Gastroesophageal sphincter (tissue), 3 donors: ENCODE results near the gene HAUS7.

Source experiments
- CTCF ChIP-seq, 4 experiments: fragments of 200-600 bp in 2 of 4; fragments of 450-650 bp in 2 of 4; sonication (generic) in 1 of 4; IDR thresholded peaks; one replicate each; pipeline ENCODE4 v1.5.1; 2017 to 2019; ENCODE audit warnings: antibody characterized with exemption in 4 of 4, mild to moderate bottlenecking in 2 of 4, moderate library complexity in 2 of 4
- EP300 ChIP-seq: sonication (generic); formaldehyde crosslinking; IDR thresholded peaks from one replicate; pipeline ENCODE4 v1.6.1; 2017; ENCODE audit warnings: antibody characterized with exemption, mild to moderate bottlenecking
- POLR2A ChIP-seq, 2 donors: fragments of 450-650 bp; IDR thresholded peaks; one replicate each; pipeline ENCODE4 v1.6.1; 2017; ENCODE audit warnings: antibody characterized with exemption in 2 of 2, mild to moderate bottlenecking in 2 of 2, moderate library complexity in 1 of 2
- POLR2AphosphoS5 ChIP-seq: sonication (generic); formaldehyde crosslinking; IDR thresholded peaks from one replicate; pipeline ENCODE4 v1.6.1; 2017; ENCODE audit warnings: antibody characterized with exemption

GRCh38 chrX:153440556-153441135, 29.7 kb downstream of the HAUS7 start:
- no peak for TF ChIP-seq EP300
- no peak for TF ChIP-seq CTCF (IDR thresholded peaks at IDR 0.05)
- no peak for TF ChIP-seq POLR2AphosphoS5
- no peak for TF ChIP-seq POLR2A (IDR thresholded peaks at IDR 0.05)
